Cerebellar cortex (tissue), 1 donor: ENCODE results near the gene PAEP.

Experiments used
- DNase-seq: peaks from one replicate; pipeline ENCODE4 v3.0.0-alpha.2; 2015; ENCODE audit warnings: low spot score

Gene PAEP

GRCh38 chr9:135615666-135616618 lies 54.4 kb downstream of the PAEP start:
- no peak for DNase-seq
